Astrocyte of the spinal cord (primary cell): ENCODE data around the gene MNAT1.
A peak's percentile ranks its signal among the peaks of the same experiment; 100 is the strongest.

Source experiments
- DNase-seq: peaks from one replicate; pipeline ENCODE4 v3.0.0; 2011; ENCODE audit warnings: low read depth, low spot score
- H3K4me3 ChIP-seq: 2 replicates; pipeline ENCODE4 v1.5.1; 2011; ENCODE audit warnings: low read depth, mild to moderate bottlenecking, low read length, moderate library complexity
- in situ Hi-C: cut with HindIII; loops from 2 replicates; pipeline ENCODE4 v1.10.0; 2017; ENCODE audit warnings: low sequenced_read_pairs
- TF ChIP-seq, protein P1 (sequence below): IDR thresholded peaks from 2 replicates; pipeline ENCODE4 v1.5.1; 2012; ENCODE audit warnings: low read depth, mild to moderate bottlenecking, low read length, inconsistent platforms

Gene MNAT1

DNA sequence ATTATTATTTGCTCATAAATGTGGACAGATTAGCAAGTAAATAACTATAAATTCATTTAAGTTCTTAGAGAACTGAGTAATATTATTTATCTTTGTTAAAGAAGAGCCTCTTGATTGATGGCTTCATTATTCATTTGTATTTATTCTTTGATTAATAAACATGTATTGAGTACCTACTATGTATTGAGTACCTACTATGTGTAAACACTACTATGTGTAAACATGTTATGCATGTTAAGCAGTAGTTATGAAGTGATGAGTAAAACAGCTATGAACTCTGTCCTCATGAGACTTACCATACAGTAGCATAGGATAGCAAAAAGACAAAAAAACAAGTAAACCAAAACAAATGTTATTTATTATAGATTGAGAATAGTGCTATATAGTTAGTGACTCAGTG, 61.9 kb downstream of the MNAT1 start:
- no peak overlapping the region for H3K4me3 ChIP-seq
- TF ChIP-seq, protein P1, sequence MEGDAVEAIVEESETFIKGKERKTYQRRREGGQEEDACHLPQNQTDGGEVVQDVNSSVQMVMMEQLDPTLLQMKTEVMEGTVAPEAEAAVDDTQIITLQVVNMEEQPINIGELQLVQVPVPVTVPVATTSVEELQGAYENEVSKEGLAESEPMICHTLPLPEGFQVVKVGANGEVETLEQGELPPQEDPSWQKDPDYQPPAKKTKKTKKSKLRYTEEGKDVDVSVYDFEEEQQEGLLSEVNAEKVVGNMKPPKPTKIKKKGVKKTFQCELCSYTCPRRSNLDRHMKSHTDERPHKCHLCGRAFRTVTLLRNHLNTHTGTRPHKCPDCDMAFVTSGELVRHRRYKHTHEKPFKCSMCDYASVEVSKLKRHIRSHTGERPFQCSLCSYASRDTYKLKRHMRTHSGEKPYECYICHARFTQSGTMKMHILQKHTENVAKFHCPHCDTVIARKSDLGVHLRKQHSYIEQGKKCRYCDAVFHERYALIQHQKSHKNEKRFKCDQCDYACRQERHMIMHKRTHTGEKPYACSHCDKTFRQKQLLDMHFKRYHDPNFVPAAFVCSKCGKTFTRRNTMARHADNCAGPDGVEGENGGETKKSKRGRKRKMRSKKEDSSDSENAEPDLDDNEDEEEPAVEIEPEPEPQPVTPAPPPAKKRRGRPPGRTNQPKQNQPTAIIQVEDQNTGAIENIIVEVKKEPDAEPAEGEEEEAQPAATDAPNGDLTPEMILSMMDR, result no peak
- in situ Hi-C loops, result no loop called here
- no peak for DNase-seq

DNA sequence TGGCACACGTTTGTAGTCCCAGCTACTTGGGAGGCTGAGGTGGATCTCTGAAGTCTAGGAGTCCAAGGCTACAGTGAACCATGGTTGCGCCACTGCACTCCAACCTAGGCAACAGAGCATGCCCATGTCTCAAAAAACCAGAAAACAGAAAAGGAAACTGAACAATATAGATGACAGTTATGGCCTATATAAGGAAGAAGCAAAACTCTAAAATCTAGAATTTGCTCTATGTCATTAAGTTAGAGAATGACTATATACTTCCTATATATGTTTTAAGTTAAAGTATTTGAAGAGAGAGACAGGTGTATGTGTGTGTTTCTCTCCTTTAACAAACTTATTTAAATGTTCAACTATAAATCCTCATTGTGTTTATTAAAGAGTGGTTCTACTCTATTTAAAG, 65.8 kb downstream of the MNAT1 start:
- in situ Hi-C loops, result no loop called here
- H3K4me3 ChIP-seq, result no peak overlapping the region
- TF ChIP-seq, protein P1, result no peak
- DNase-seq, result no peak

DNA sequence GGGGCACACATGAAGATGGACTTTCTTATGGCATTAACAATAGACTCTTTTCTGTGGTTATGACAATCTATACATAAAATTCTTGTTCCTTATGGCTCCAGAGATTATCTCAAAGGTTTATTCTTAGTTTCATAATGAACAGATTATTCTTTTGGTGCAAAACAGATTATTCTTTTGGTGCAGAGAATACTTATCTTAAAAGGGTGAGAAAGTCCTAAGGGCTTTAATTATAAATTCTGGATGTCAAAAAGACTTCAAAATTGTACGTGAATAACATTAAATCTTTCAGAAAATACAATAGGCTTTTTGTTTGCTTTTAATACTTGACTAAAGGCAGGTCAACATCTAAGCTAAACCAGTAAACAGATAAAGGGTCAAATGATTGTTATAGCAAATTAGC, 69.3 kb downstream of the MNAT1 start:
- TF ChIP-seq, protein P1, result no peak
- no peak overlapping the region for H3K4me3 ChIP-seq

DNA sequence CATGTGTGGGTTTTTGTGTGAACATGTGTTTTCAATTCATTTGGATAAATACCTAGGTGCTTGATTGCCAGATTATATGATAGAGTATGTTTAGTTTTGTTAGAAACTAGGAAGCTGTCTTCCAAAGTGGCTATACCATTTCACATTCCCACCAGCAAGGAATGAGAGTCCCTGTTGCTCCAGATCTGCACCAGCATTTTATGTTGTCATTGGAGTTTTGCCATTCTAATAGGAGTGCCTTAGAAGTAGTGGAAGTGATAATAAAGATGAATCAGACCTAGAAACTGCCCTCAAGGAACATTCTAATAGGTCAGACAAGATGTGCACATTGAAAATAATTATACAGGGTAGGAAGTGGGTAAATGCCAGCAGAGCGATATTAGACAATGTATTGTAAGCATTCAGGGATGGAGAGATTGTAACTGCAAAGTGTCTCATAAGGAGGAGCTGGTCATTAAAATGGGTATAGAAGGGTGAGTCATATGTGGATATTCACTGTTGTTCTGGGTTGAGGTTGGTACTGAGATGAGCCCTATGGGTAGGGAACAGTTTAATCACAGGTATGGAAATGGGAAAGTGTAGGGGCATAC, 71.4 kb downstream of the MNAT1 start:
- DNase-seq, result peak; percentile 77
- TF ChIP-seq, protein P1, result no peak
- no peak overlapping the region for H3K4me3 ChIP-seq
- in situ Hi-C loops, result no loop called here

More for the DNA sequence above, 69.3 kb downstream of the MNAT1 start:
- in situ Hi-C loops, result no loop called here
- DNase-seq, result no peak

DNA sequence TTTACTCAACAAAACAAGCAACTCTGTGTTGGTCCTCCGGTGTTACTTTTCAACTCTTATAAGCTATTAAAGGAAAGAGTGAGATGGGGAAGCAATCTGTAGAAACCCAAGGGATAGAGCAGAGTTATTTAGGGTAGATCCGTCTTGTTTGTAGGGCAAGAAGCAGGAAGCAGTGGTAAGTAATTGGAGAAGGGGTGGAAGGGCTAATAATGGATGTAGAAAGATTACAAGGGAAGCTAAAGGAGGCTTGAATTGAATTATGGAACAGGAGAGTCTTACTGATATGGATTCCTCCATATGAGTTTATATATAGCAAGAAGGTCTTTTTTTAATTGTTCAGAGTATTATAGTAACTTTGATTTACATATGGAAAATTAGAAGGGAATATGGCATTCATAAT, 72.7 kb downstream of the MNAT1 start:
- H3K4me3 ChIP-seq, result no peak overlapping the region
- TF ChIP-seq, protein P1, result no peak
- no peak for DNase-seq
- in situ Hi-C loops, result no loop called here

DNA sequence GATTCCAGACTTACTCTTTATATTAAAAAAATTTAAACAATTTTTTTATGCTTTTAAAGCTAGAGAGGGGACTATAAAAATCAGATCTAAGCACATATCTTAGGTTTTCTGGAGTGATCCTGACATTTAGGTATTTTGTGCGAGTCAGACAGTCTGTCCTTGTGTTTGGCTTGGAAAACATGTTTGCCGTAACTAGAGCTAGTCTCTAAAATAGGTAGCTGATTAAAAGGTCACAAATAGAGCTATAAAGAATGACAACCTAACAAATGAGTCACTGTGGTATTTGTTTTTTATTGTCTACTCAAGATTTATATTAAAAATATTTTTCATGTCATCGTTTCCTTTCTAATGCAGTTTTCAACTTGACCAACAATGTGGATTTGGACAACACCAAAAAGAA, 73.4 kb downstream of the MNAT1 start:
- no peak overlapping the region for H3K4me3 ChIP-seq
- DNase-seq, result no peak
- in situ Hi-C loops, result no loop called here
- TF ChIP-seq, protein P1, result no peak

DNA sequence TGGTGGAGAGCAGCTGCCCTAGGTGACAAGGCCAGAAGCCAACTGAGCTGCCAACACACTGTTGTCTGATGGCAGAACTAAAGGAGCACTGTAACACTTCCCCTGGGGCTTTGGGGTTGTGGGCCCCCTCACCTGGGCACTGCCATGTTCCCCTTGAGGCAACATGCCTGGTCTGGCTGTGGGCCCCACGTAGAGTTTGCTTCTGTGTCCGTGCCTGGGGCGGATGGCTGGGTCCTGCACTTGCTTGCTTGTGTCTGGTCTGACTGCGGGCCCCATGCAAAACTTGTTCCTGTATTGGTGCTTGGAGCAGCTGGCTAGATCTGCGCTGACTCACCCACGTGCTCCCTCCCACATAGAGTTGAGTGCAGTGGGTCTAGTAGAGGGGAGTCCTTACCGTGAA, 78.4 kb downstream of the MNAT1 start:
- TF ChIP-seq, protein P1, result no peak
- in situ Hi-C loops, result no loop called here
- no peak overlapping the region for H3K4me3 ChIP-seq
- DNase-seq, result no peak
